Measurements from ENCODE around the gene SMG7. TPM values are rescaled to one million over a fixed set of nuclear protein-coding genes. Genes with fewer than 3 reads are reported as not detected.

SMG7 gene
- total RNA-seq, 2 experiments from 2014 or later = 35.2 to 39.1 TPM

DNA sequence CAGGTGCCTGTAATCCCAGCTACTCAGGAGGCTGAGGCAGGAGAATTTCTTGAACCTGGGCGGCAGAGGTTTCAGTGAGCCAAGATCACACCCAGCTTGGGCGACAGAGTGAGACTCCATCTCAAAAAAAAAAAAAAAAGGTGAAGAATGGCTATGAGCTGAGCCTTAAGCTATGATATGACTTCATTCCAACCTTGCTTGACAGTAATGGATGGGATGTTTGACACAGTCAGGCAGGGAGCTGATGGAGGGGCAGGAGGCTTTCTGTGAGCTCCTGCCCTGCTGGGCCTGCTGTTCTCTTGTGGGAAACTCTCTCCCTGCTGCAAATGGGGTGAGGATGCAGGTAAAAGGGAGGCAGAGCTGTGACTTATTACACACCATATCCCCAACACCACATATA lies 90.4 kb downstream of the SMG7 start:
- peaks cover 4% of the 10 kb centered on the region for H3K4me1 ChIP-seq (ENCODE audit: insufficient read depth, low read length)
- intact Hi-C loops (cut with DNase I, micrococcal nuclease) = no loop called here
- no peaks in the 10 kb centered on the region for H3K4me1 Mint-ChIP-seq (ENCODE audit: low read depth)
- peaks cover under 1% of the 10 kb centered on the region for H3K36me3 ChIP-seq (ENCODE audit: insufficient read depth, low read length)
- no peak overlapping the region for H3K4me3 Mint-ChIP-seq
- H3K9me3 Mint-ChIP-seq = no peaks in the 10 kb centered on the region
- H3K27me3 ChIP-seq (ENCODE audit: control insufficient read depth in 1 of 2, insufficient read depth in 2 of 2, low read length in 2 of 2) = no peaks in the 10 kb centered on the region
- ChIA-PET CTCF (interaction anchor here (1.0 kb wide), 1 partner anchor 12 kb away, joined by 3 read pairs; no protein-coding TSS in a partner anchor), POLR2A (no interaction called here)
- H3K27me3 Mint-ChIP-seq = no peaks in the 10 kb centered on the region
- peaks cover 10% of the 10 kb centered on the region for H3K36me3 Mint-ChIP-seq (ENCODE audit: low read depth)
- H3K27ac ChIP-seq (ENCODE audit: low read depth in 1 of 2, low read length in 2 of 2) = no peak overlapping the region
- TF ChIP-seq, protein P1, sequence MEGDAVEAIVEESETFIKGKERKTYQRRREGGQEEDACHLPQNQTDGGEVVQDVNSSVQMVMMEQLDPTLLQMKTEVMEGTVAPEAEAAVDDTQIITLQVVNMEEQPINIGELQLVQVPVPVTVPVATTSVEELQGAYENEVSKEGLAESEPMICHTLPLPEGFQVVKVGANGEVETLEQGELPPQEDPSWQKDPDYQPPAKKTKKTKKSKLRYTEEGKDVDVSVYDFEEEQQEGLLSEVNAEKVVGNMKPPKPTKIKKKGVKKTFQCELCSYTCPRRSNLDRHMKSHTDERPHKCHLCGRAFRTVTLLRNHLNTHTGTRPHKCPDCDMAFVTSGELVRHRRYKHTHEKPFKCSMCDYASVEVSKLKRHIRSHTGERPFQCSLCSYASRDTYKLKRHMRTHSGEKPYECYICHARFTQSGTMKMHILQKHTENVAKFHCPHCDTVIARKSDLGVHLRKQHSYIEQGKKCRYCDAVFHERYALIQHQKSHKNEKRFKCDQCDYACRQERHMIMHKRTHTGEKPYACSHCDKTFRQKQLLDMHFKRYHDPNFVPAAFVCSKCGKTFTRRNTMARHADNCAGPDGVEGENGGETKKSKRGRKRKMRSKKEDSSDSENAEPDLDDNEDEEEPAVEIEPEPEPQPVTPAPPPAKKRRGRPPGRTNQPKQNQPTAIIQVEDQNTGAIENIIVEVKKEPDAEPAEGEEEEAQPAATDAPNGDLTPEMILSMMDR (IDR thresholded peaks at IDR 0.05) = no peak
- H3K9me3 ChIP-seq (ENCODE audit: control insufficient read depth in 1 of 2, insufficient read depth in 1 of 2, low read length in 2 of 2) = no peaks in the 10 kb centered on the region
- H3K4me3 ChIP-seq (ENCODE audit: low read length) = no peak overlapping the region
- no peak overlapping the region for H3K27ac Mint-ChIP-seq
- ATAC-seq (ENCODE audit: poor library complexity) (no peak), DNase-seq (no peak)

DNA sequence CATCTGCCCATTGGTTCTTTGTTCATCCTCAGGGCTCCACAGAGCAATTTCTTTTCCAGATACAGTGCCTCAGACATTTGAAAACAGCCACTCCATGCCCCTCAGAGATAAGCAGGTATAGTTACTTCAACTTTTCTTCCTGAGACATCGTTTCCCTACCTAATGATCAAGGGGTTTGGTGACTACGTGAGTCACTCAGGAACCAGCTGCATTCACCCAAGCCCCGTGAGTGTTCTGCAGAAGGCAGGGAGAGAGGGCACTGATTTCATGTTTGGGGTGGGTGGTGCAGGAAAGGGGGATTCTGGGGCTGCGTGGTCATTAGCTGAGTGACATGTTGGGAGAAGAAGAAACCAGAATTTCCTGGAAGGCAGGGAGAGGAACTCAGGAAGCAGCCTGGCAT lies 93.0 kb downstream of the SMG7 start:
- H3K4me1 Mint-ChIP-seq (ENCODE audit: low read depth) = no peaks in the 10 kb centered on the region
- no peaks in the 10 kb centered on the region for H3K27me3 Mint-ChIP-seq
- Histone ChIP-seq H3K27ac (ENCODE audit: low read depth in 1 of 2, low read length in 2 of 2) (no peak overlapping the region), H3K27me3 (ENCODE audit: control insufficient read depth in 1 of 2, insufficient read depth in 2 of 2, low read length in 2 of 2) (no peaks in the 10 kb centered on the region), H3K36me3 (ENCODE audit: insufficient read depth, low read length) (no peaks in the 10 kb centered on the region), H3K4me1 (ENCODE audit: insufficient read depth, low read length) (peaks cover 4% of the 10 kb centered on the region), H3K4me3 (ENCODE audit: low read length) (no peak overlapping the region), H3K9me3 (ENCODE audit: control insufficient read depth in 1 of 2, insufficient read depth in 1 of 2, low read length in 2 of 2) (no peaks in the 10 kb centered on the region)
- no peaks in the 10 kb centered on the region for H3K9me3 Mint-ChIP-seq
- intact Hi-C loops (cut with DNase I, micrococcal nuclease) = no loop called here
- DNase-seq = no peak
- no peak for ATAC-seq (ENCODE audit: poor library complexity)
- no peak overlapping the region for H3K27ac Mint-ChIP-seq
- ChIA-PET CTCF (no interaction called here), POLR2A (interaction anchor here (1.3 kb wide), 1 partner anchor 15 kb away, joined by 3 read pairs; no protein-coding TSS in a partner anchor)
- H3K36me3 Mint-ChIP-seq (ENCODE audit: low read depth) = peaks cover 8% of the 10 kb centered on the region
- TF ChIP-seq, protein P1 (IDR thresholded peaks at IDR 0.05) = no peak
- H3K4me3 Mint-ChIP-seq = no peak overlapping the region

DNA sequence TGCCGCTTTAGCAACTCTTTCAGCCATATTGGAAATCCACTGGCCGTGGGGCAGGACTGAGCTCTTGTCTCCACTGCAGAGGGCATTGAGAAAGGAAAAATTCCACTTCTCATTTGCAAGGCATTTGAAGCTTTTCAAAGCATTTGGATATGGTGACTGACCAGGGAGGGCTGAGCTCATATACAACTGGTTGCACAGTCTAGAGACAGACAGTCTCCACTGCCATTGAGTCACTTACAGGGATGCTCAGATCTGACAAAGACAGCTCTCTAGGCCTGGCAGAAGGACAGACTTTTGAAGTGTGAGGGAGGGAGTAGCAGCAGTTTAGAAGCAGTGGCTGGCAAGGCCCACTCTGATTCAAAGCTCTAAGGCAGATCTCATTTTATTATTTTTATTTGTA lies 93.7 kb downstream of the SMG7 start:
- no peaks in the 10 kb centered on the region for H3K9me3 Mint-ChIP-seq
- Histone ChIP-seq H3K27me3 (ENCODE audit: control insufficient read depth in 1 of 2, insufficient read depth in 2 of 2, low read length in 2 of 2) (no peaks in the 10 kb centered on the region), H3K4me3 (ENCODE audit: low read length) (no peak overlapping the region), H3K27ac (ENCODE audit: low read depth in 1 of 2, low read length in 2 of 2) (no peak overlapping the region), H3K9me3 (ENCODE audit: control insufficient read depth in 1 of 2, insufficient read depth in 1 of 2, low read length in 2 of 2) (no peaks in the 10 kb centered on the region), H3K36me3 (ENCODE audit: insufficient read depth, low read length) (no peaks in the 10 kb centered on the region), H3K4me1 (ENCODE audit: insufficient read depth, low read length) (peaks cover 4% of the 10 kb centered on the region)
- no peak for DNase-seq
- H3K27me3 Mint-ChIP-seq = no peaks in the 10 kb centered on the region
- POLR2A ChIA-PET = interaction anchor here (1.3 kb wide), 1 partner anchor 14 kb away, joined by 3 read pairs; no protein-coding TSS in a partner anchor
- no peaks in the 10 kb centered on the region for H3K4me1 Mint-ChIP-seq (ENCODE audit: low read depth)
- peaks cover under 1% of the 10 kb centered on the region for H3K36me3 Mint-ChIP-seq (ENCODE audit: low read depth)
- no peak overlapping the region for H3K4me3 Mint-ChIP-seq
- CTCF ChIA-PET = no interaction called here
- intact Hi-C loops (cut with DNase I, micrococcal nuclease) = no loop called here
- TF ChIP-seq, protein P1 (IDR thresholded peaks at IDR 0.05) = no peak
- no peak for ATAC-seq (ENCODE audit: poor library complexity)
- no peak overlapping the region for H3K27ac Mint-ChIP-seq
